ENCODE data around the gene CBS.
"Not testable (repeated sequence)": the region's sequence is repeated elsewhere in the genome, so short reads cannot be mapped to it uniquely, and the experiment has no call there.

Gene CBS

GRCh38 chr21:43037918-43038658, 37.5 kb downstream of the CBS start:
- not testable (repeated sequence) for H3K18ac ChIP-seq (ENCODE audit: low read depth in 1 of 2, low read length in 2 of 2); H2BK5ac ChIP-seq (ENCODE audit: low read depth, low read length, poor library complexity, severe bottlenecking); H4K91ac ChIP-seq (ENCODE audit: low read length); H4K8ac ChIP-seq (ENCODE audit: low read length); H3K4me2 ChIP-seq (ENCODE audit: low read length, poor library complexity, severe bottlenecking); DNase-seq; H3K14ac ChIP-seq (ENCODE audit: low read length in 2 of 2); H2BK120ac ChIP-seq (ENCODE audit: low read depth, low read length); H2BK15ac ChIP-seq (ENCODE audit: low read depth, poor library complexity, severe bottlenecking); H3K27me3 ChIP-seq (ENCODE audit: control insufficient read depth in 1 of 2, insufficient read depth in 1 of 2, low read length in 2 of 2); H2AK5ac ChIP-seq (ENCODE audit: low read length, severe bottlenecking); H3K27ac ChIP-seq (ENCODE audit: low read length, poor library complexity, severe bottlenecking); H2AFZ ChIP-seq (ENCODE audit: low read depth, low read length); H3K4me1 ChIP-seq (ENCODE audit: control insufficient read depth, insufficient read depth, low read depth, low read length); H3K9me3 ChIP-seq (ENCODE audit: control insufficient read depth, low read length); H3K4me3 ChIP-seq (ENCODE audit: insufficient read depth in 1 of 2, low read depth in 1 of 2, low read length in 2 of 2); H3K79me1 ChIP-seq (replicated peaks; ENCODE audit: low read length, poor library complexity, severe bottlenecking); H3K23ac ChIP-seq (ENCODE audit: low read length in 2 of 2); H2BK12ac ChIP-seq (ENCODE audit: low read length in 2 of 2); H3K36me3 ChIP-seq (ENCODE audit: control insufficient read depth in 1 of 2, insufficient read depth in 2 of 2, low read depth in 1 of 2, low read length in 2 of 2); H3K4ac ChIP-seq (ENCODE audit: low read depth in 1 of 2, low read length in 2 of 2); H3K9ac ChIP-seq (ENCODE audit: low read length)
- 100% methylated on average over 7 of the region's 19 CpGs for WGBS

DNA sequence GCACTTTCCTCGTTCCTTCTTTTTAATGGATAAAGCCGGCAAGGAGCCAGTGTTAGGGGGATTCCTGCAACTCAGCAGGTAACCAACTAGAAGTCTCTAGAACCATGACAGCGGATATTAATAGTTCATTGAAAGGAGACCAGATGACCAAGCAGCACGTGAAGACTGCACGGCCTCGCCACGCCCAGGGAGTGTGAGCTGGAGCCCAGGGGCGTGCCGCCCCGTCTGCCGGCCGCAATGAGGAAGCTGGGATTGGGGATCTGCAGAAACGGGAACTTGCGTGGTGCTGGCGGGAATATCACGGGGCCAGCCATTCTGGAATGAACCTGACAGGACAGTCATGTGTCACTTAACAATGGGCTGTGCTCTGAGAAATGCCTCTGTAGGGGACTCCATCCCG, 38.7 kb downstream of the CBS start:
- not testable (repeated sequence) for H3K9me3 ChIP-seq (ENCODE audit: control insufficient read depth, low read length); H3K4ac ChIP-seq (ENCODE audit: low read depth in 1 of 2, low read length in 2 of 2); DNase-seq; H2AK5ac ChIP-seq (ENCODE audit: low read length, severe bottlenecking); H3K27ac ChIP-seq (ENCODE audit: low read length, poor library complexity, severe bottlenecking); H2AFZ ChIP-seq (ENCODE audit: low read depth, low read length); H3K14ac ChIP-seq (ENCODE audit: low read length in 2 of 2); H2BK120ac ChIP-seq (ENCODE audit: low read depth, low read length); H2BK5ac ChIP-seq (ENCODE audit: low read depth, low read length, poor library complexity, severe bottlenecking); H3K4me2 ChIP-seq (ENCODE audit: low read length, poor library complexity, severe bottlenecking); H3K18ac ChIP-seq (ENCODE audit: low read depth in 1 of 2, low read length in 2 of 2); H3K27me3 ChIP-seq (ENCODE audit: control insufficient read depth in 1 of 2, insufficient read depth in 1 of 2, low read length in 2 of 2); H3K4me3 ChIP-seq (ENCODE audit: insufficient read depth in 1 of 2, low read depth in 1 of 2, low read length in 2 of 2); H3K9ac ChIP-seq (ENCODE audit: low read length); H2BK15ac ChIP-seq (ENCODE audit: low read depth, poor library complexity, severe bottlenecking); H4K8ac ChIP-seq (ENCODE audit: low read length); H2BK12ac ChIP-seq (ENCODE audit: low read length in 2 of 2); H3K23ac ChIP-seq (ENCODE audit: low read length in 2 of 2); H3K4me1 ChIP-seq (ENCODE audit: control insufficient read depth, insufficient read depth, low read depth, low read length); H4K91ac ChIP-seq (ENCODE audit: low read length); H3K79me1 ChIP-seq (replicated peaks; ENCODE audit: low read length, poor library complexity, severe bottlenecking)
- peaks cover 8 to 20% of the 10 kb centered on the region in 2 experiments for H3K36me3 ChIP-seq (ENCODE audit: control insufficient read depth in 1 of 2, insufficient read depth in 2 of 2, low read depth in 1 of 2, low read length in 2 of 2)
- no CpG with 5 or more reads among the region's 17 CpGs for WGBS

DNA sequence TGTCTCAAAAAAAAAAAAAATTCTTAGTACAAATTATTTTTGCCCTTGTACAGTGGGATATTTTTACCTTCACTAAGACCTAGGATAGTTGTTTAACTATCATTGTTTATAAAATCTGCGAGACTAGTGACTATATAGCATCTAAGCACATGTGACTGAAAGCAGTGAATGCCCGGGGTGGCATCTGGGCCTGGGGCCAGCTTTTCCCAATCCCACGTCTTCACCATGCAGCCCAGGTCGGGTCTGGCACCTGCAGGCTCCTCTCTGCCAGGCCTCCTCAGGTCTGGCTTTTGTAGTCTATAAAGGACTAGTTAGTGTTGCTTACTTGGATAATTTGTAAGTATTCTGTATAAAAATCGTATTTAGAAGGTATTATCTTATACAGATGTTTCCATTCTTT, 40.8 kb downstream of the CBS start:
- no peak overlapping the region for H2AK5ac ChIP-seq (ENCODE audit: low read length, severe bottlenecking)
- H2BK15ac ChIP-seq (ENCODE audit: low read depth, poor library complexity, severe bottlenecking): no peak overlapping the region
- H3K4me3 ChIP-seq (ENCODE audit: insufficient read depth in 1 of 2, low read depth in 1 of 2, low read length in 2 of 2): no peak overlapping the region
- no peak overlapping the region for H3K14ac ChIP-seq (ENCODE audit: low read length in 2 of 2)
- no peak overlapping the region for H2BK5ac ChIP-seq (ENCODE audit: low read depth, low read length, poor library complexity, severe bottlenecking)
- H2BK12ac ChIP-seq (ENCODE audit: low read length in 2 of 2): no peak overlapping the region
- no peak overlapping the region for H3K27ac ChIP-seq (ENCODE audit: low read length, poor library complexity, severe bottlenecking)
- no peak overlapping the region for H3K4me2 ChIP-seq (ENCODE audit: low read length, poor library complexity, severe bottlenecking)
- DNase-seq: no peak
- H3K23ac ChIP-seq (ENCODE audit: low read length in 2 of 2): no peak overlapping the region
- no peaks in the 10 kb centered on the region for H3K27me3 ChIP-seq (ENCODE audit: control insufficient read depth in 1 of 2, insufficient read depth in 1 of 2, low read length in 2 of 2)
- H3K36me3 ChIP-seq (ENCODE audit: control insufficient read depth in 1 of 2, insufficient read depth in 2 of 2, low read depth in 1 of 2, low read length in 2 of 2): peaks cover 17 to 39% of the 10 kb centered on the region in 2 experiments
- H3K79me1 ChIP-seq (replicated peaks; ENCODE audit: low read length, poor library complexity, severe bottlenecking): peaks cover 1% of the 10 kb centered on the region
- H3K4ac ChIP-seq (ENCODE audit: low read depth in 1 of 2, low read length in 2 of 2): no peak overlapping the region
- no peak overlapping the region for H4K8ac ChIP-seq (ENCODE audit: low read length)
- H4K91ac ChIP-seq (ENCODE audit: low read length): no peak overlapping the region
- H3K9me3 ChIP-seq (ENCODE audit: control insufficient read depth, low read length): no peaks in the 10 kb centered on the region
- H3K4me1 ChIP-seq (ENCODE audit: control insufficient read depth, insufficient read depth, low read depth, low read length): no peaks in the 10 kb centered on the region
- 84% methylated on average over 4 of the region's 5 CpGs for WGBS
- no peak overlapping the region for H2BK120ac ChIP-seq (ENCODE audit: low read depth, low read length)
- no peak overlapping the region for H3K18ac ChIP-seq (ENCODE audit: low read depth in 1 of 2, low read length in 2 of 2)
- H2AFZ ChIP-seq (ENCODE audit: low read depth, low read length): no peak overlapping the region
- H3K9ac ChIP-seq (ENCODE audit: low read length): no peak overlapping the region

GRCh38 chr21:43034101-43034500, 41.5 kb downstream of the CBS start:
- Histone ChIP-seq H2BK5ac (ENCODE audit: low read depth, low read length, poor library complexity, severe bottlenecking) (no peak overlapping the region), H4K8ac (ENCODE audit: low read length) (no peak overlapping the region), H3K9ac (ENCODE audit: low read length) (no peak overlapping the region), H2BK12ac (ENCODE audit: low read length in 2 of 2) (no peak overlapping the region), H3K79me1 (replicated peaks; ENCODE audit: low read length, poor library complexity, severe bottlenecking) (peaks cover 1% of the 10 kb centered on the region), H2BK120ac (ENCODE audit: low read depth, low read length) (no peak overlapping the region), H2AK5ac (ENCODE audit: low read length, severe bottlenecking) (no peak overlapping the region), H2AFZ (ENCODE audit: low read depth, low read length) (no peak overlapping the region), H3K27me3 (ENCODE audit: control insufficient read depth in 1 of 2, insufficient read depth in 1 of 2, low read length in 2 of 2) (no peaks in the 10 kb centered on the region), H3K4me2 (ENCODE audit: low read length, poor library complexity, severe bottlenecking) (no peak overlapping the region), H3K23ac (ENCODE audit: low read length in 2 of 2) (no peak overlapping the region), H3K27ac (ENCODE audit: low read length, poor library complexity, severe bottlenecking) (no peak overlapping the region), H3K4me1 (ENCODE audit: control insufficient read depth, insufficient read depth, low read depth, low read length) (no peaks in the 10 kb centered on the region), H3K9me3 (ENCODE audit: control insufficient read depth, low read length) (no peaks in the 10 kb centered on the region), H2BK15ac (ENCODE audit: low read depth, poor library complexity, severe bottlenecking) (no peak overlapping the region), H3K18ac (ENCODE audit: low read depth in 1 of 2, low read length in 2 of 2) (no peak overlapping the region), H3K36me3 (ENCODE audit: control insufficient read depth in 1 of 2, insufficient read depth in 2 of 2, low read depth in 1 of 2, low read length in 2 of 2) (peaks cover 20 to 44% of the 10 kb centered on the region in 2 experiments), H3K14ac (ENCODE audit: low read length in 2 of 2) (no peak overlapping the region), H3K4me3 (ENCODE audit: insufficient read depth in 1 of 2, low read depth in 1 of 2, low read length in 2 of 2) (no peak overlapping the region), H4K91ac (ENCODE audit: low read length) (no peak overlapping the region), H3K4ac (ENCODE audit: low read depth in 1 of 2, low read length in 2 of 2) (no peak overlapping the region)
- WGBS: 90% methylated on average over 1 of the region's 1 CpG
- DNase-seq: no peak
